CMK (cell line): ENCODE measurements around the gene DUSP14.
"Not testable (repeated sequence)": the region's sequence is repeated elsewhere in the genome, so short reads cannot be mapped to it uniquely, and the experiment has no call there.

Experiments
- DNase-seq: peaks from one replicate; pipeline ENCODE4 v3.0.0-alpha.2; 2010; ENCODE audit warnings: low read depth

DUSP14 gene, protein sequence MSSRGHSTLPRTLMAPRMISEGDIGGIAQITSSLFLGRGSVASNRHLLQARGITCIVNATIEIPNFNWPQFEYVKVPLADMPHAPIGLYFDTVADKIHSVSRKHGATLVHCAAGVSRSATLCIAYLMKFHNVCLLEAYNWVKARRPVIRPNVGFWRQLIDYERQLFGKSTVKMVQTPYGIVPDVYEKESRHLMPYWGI

DNA sequence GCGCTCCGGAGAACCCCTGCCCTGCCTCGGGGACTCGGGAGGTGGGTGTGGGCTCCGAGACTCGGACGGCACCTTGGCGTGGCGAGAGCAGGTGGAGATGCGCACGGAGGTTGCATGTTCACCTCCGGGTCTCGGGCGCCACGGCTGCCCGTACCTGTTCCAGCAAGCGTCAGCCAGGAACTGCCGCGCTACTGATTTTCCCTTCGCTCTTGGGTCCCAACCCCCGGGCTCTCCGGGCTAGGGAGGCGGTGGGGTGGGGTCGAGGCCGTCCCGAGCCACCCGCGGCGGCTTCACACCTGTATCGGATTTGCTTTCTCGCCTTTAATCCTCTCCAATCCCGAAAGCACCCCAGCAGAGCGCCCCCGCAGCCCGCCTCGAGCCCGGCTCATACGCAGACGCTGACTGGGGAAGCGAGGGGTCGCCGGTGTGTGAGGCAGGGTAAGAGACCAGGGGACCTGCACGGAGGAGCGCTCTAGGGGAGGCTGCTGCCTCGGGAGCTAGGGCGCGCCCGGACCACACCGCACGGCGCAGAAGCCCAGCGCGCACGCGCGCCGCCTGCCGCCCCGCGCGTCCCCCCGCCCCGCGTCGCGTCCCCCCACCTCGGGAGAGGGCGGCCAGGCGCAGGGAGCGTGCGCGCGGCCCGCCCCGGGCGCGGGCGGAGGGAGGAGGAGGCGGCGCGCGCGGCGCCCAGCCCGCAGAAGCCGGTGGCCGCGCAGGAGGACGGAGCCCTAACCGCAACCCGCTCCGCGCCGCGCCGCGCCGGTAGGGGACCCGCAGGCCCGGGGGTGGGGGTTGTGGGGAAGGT is at the start of gene DUSP14:
TSS of gene DUSP14 (plus strand) at position 695 of the 805 bp plus-strand sequence. CDS start 22,382 bp downstream, outside the sequence.
- peak; percentile 49 for DNase-seq

DNA sequence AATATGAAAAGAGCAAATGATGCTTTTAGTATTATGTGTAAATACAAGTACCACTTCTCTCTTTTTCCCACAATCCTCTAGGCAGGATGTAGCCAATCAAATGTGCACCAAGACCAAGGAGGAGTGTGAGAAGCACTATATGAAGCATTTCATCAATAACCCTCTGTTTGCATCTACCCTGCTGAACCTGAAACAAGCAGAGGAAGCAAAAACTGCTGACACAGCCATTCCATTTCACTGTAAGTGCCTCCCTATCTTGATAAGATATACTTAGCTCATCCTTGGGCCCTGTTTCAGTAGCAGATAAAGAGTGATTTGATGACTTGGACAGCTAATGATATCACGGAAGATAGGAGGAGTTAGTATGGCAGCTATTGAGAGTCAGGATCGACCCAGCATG is 49.3 kb upstream of the DUSP14 start:
- DNase-seq, result no peak

DNA sequence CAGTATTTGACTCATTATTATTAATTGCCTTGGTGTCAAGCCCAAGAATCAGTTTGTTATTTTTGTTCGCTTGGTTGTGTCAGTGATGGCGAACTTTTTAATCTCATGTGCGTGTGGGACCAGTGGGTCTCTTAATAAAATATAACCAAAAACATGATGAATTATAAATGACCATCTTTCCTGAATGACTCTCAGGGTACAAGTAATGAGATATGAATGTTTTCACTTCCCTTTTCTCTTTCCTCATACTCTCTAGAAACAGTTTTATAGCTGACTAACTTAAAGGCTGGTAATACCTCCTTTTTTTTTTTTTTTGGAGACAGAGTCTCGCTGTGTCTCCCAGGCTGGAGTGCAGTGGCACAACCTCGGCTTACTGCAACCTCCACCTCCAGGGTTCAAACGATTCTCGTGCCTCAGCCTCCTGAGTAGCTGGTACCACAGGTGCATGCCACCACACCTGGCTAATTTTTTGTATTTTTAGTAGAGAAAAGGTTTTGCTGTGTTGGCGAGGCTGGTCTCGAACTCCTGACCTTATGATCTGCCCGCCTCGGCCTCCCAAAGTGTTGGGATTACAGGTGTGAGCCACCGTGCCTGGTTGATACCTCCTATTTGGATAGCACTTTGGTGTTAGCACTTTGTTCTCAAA is 48.2 kb upstream of the DUSP14 start:
- not testable (repeated sequence) for DNase-seq

DNA sequence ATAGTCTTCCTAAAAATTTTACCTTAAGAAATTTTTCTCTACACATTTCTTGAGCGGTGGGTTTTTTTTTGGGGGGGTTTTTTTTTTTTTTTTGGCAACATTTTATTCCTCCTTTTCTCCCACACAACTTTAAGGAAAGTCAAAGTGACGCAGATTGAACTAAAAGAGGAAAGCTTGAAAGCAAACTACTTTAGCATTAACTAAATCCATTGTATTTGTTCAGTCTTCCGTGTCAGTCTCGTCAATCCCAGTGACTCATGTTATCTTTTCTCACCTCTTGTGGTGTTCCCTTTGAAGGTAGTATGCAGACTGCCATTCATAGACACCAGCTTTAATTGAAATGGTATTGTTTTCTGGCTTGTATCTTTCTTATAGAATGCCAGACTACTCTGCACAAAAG is 43.7 kb upstream of the DUSP14 start:
- no peak for DNase-seq

DNA sequence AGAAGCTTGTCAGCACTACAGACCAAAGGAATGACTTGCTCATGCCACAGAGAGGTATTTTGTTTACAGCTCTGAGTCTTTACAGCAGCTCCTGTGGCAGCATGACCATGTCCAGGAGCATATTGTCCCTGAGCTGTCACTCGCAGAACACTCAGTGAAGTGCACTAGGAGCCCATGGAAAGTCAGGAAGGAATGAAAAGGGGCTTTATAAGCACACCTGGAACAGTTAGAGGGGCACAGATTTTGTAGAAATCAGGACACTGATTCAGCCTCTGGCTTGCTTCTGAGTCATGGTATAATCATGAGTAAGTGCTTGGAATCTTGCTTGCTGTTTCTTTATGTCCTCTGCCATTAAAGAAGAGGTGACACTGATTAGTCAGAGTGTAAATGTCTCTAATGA is 42.0 kb upstream of the DUSP14 start:
- no peak for DNase-seq

DNA sequence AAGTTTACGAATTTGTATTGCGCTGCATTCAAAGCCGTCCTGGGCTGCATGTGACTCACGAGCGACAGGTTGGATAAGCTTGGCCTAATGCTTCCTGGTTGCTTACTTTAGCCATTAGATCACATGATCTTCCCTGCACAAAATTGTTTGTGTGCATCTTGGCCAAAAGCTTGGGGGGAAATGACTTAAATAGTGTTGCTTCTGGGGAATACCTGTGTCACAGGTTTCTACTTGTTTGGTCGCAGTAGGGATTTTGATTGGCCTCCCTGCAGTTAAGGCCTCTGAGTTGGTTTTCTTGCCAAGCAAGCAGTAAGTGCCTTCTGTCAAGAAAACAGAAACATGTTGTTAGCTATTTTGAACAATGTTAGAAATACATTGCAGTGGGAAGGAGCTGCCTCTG is 39.6 kb upstream of the DUSP14 start:
- no peak for DNase-seq

DNA sequence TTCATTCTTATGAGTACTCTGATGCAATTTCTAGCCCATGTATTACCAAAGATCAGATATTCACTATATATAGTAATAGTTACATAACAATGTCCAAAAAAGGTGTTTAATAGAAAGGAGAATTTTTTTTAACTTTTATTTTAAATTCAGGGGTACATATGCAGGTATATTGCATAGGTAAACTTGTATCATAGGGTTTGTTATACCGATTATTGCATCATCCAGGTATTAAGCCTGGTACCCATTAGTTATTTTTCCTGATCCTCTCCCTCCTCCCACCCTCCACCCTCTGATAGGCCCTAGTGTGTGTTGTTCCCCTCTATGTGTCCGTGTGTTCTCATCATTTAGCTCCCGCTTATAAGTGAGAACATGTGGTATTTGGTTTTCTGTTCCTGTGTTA is 31.9 kb upstream of the DUSP14 start:
- not testable (repeated sequence) for DNase-seq

DNA sequence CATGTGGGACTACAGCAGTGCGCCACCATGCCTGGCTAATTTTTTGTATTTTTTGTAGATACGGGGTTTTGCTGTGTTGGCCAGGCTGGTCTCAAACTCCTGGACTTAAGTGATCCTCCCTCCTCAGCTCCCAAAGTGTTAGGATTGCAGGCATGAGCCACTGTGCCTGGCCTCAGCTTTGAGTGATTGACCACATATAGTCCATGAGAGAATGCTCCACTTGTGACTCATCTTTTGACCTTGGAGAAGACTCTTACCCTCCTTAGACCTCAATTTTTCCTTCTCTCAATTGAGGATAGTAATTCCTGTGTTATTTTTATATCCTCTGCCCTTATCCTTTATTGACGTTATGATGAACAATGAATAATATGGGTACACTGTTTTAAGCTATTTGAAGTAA is 30.9 kb upstream of the DUSP14 start:
- DNase-seq, result no peak

DNA sequence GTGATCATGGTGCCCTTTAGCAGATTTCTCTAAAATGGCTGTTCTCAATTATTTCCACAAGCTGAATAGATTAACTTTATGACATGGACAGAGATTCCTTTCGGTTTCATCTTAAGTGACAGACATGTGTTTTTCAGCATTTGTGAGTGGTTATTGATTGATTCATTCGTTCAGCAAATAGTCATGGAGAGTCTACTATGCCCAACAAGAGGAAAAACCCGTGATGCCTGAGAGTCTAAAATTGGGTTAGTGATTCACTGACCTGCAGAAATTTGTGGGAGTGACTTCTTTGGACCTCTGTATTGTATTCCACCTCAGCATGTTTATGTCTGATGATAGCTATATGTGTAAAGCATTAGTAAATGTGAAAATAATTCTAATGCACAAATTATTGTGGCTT is 28.0 kb upstream of the DUSP14 start:
- no peak for DNase-seq

DNA sequence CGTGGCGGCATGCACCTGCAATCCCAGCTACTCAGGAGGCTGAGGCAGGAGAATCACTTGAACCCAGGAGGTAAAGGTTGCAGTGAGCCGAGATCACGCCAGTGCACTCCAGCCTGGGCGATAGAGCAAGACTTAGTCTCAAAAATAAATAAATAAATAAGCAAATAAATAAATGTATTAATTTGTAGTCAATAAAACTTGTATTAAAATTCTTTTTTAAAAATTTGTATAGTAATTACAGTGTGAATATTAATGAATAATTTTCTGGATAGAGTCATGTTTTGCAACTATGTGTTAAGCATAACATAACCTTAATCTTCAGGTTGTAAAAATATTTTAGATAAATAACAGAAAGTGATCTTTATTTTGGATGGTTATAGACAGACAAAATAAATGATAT is 27.2 kb upstream of the DUSP14 start:
- no peak for DNase-seq

DNA sequence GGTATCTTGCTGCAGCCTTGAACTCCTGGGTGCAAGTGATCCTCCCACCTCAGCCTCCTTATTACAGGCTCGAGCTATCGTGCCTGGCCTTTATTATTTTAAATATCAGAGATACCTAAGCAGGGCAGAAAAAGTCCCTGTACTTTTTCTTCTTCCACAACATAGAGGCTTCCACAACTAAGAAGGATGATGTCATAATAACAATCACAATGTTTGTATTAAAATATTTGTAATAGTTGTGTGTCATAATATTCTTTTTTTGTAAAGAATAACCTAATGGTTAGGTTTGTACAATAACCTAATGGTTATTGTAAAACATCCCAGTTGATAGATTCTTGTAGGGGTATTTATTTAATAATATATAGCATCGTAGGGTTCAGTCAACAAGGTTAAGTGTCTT is 26.7 kb upstream of the DUSP14 start:
- DNase-seq, result no peak

DNA sequence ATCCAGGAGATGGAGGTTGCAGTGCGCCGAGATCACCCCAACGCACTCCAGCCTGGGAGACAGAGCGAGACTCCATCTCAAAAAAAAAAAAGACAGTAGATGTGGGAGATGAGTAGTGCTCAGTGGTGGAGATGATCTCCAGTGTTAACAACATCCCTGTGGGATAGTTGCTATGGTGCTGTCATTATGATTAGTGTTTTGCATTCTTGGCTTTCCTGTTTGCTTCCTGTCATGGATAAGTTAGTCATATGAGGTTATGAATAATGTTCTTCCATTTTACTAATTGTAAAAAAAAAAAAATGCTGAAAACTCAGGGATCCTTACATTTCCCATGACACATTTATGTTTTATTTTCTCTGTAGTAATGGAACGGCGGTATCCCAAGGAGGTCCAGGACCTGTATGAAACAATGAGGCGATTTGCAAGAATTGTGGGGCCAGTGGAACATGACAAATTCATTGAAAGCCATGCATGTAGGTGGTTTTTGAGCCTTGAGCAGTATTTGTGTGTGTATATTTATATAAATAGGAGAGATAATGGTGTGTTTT is 24.5 kb upstream of the DUSP14 start:
- DNase-seq, result no peak

DNA sequence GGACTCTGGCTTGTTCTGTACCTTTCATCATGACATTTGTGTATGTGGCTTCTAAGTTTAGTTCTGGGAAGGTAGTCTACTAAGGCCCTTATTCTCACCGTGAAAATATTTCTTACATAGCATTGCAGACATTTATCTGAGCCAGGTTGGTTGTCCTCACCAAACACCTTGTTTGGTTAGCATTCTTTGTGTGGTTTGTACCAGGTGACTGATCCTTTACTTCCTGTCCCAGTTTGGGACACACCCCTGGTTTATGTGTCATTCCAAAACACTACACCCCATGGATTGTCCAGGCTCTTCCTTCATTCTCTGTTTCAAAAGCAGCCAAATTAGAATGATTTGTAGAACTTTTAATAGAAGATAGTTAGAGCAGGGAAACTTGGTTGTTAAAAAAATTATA is 23.2 kb upstream of the DUSP14 start:
- no peak for DNase-seq

DNA sequence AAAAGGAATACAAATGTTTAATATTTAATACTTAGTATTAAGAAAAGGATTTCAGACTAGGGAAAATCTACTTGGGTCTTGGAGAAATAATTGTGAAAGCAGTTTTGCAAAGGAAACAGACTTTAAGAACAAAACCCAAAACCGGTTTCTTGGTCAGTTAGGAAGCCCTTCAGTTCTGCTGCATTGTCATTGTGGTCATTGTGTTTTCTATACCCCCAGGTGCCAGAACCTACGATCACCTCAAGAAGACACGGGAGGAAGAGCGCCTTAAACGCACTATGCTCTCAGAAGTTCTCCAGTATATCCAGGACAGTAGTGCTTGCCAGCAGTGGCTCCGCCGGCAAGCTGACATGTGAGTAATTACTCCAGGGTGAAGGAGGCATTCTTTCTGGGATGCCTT is 19.5 kb upstream of the DUSP14 start:
- no peak for DNase-seq

DNA sequence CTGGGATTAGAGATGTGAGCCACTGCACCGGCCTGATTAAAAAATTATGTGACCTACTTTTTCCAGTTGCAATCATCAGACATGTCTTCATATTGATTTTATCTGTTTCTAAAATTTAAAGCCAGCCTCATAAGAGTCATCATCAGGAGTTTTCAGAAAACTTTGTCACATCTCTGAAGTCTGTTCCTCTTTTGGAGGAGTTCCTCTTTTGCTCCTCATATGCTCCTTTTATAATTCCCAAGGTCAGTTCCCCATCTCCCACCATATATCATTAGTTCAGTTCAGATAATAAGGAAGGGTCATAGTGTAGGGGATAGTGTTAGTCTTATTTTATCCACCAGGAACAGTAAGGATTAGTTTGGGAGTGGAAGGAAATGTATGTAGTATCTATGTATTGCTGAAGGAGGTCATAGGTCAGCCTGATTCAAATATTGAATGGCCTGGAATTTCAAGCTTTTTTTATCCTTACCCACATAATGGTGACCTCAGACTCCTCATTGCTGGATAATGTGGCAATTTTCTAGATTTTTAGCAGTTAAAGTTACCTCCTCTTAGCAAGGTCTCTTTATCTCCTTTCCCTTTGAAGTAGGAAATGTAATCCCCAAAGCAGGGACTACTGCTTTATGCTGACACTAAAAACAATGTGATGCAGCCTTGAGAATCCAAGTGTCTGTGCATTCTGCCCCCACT is 13.8 kb upstream of the DUSP14 start:
- no peak for DNase-seq

DNA sequence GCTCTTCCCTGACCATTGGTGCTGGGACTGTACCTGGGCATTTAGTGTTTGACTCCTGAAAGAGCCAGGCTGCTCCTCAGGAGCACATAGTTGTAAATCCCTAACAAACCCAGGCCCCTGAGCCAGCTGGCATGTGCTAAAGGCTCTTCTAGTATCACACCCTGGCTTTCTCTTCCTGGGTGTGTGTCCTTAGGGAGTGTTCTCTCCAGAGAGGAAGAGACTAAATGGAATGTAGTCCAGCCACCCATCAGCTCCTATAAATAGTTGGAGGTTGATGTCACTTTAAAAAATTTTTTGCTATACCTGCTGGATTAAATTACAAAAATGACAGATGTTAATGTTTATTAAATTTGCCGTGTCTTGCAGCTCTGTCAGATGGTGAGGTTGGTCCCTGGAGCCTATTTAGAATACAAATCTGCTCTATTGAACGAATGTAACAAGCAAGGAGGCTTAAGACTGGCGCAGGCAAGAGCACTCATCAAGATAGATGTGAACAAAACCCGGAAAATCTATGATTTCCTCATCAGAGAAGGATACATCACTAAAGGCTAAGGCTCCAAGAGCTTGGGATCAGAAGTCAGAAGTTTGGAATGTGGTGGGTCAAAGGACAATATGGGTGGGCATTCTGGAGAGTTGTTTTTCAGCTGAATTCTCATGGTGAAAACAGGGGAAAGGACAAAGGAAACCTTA is 13.1 kb upstream of the DUSP14 start:
- no peak for DNase-seq

DNA sequence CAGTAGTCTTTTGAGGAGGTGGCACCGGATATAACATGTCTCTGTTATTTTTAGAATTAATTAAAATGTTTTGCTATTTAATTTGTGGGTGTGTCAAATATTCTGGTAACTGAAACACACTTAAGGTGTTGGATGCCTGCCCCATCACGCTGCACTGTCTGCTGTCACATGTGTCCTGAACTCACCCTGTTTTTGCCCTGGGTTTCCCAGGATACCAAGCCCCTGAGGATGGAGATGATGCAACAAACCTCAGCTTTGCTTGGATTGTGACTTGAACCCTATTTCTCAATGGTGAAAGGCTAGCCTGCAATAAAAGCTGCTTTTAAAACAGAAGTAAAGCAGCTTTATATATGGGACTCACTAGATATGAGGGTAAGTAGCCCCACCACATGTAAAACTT is 11.5 kb upstream of the DUSP14 start:
- no peak for DNase-seq

DNA sequence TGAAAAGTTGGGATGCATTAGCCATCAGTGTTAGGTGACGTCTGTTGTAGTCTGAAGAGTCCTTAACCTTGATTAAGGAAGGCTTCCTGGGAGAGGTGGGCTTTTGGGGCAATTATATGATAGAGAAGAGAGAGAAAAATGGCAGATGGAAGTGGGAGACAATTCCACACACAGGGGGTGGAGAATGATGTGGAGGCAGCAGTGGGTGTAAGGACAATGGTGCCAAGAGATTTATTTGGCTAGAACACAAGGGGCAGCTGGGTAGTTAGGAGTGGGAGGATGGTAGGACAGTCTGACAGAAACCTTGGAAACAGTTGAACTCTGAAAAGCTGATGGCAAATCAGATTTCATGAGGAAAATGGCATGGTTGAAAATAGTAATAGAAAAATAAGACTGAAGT is 10.7 kb upstream of the DUSP14 start:
- no peak for DNase-seq

DNA sequence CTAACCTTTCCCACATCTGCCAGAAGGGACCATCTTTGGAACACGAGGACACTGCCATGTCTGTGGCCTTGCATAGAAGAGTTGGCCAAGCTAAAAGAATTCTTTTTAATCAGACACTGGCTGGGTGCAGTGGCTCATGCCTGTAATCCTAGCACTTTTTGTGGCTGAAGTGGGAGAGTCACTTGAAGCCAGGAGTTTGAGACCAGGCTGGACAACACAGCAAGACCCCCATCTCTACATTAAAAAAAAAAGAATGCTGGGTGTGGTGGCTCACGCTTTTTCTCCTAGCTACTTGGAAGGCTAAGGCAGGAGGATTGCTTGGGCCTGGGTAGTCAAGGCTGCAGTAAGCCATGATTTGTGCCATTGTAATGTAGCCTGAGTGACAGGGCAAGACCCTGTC is 9.3 kb upstream of the DUSP14 start:
- no peak for DNase-seq

DNA sequence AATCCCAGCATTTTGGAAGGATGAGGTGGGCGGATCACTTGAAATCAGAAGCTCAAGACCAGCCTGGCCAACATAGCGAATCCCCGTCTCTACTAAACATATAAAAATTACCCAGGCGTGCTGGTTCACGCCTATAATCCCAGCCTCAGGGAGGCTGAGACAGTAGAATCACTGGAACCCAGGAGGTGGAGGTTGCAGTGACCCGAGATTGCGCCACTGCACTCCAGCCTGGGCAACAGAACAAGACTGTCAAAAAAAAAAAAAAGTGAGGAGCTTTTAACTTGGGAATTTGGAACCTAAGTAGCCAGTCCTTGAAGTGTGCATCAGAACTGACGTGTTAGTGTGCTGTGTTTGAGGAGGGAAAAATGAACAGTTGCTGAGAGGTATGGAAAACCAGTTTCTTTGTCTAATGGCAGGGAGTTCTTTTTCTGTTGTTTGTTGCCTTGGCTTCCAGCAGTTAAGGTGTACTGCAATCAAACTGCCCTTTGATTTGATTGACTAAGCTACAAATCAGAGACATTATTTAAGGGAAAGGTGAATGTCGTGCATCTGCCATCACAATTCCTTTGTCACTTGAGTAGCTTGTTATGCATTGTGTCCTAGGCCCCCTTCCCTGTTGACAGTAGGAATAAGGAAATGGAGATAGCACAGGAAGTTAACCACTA is 8.6 kb upstream of the DUSP14 start:
- no peak for DNase-seq

DNA sequence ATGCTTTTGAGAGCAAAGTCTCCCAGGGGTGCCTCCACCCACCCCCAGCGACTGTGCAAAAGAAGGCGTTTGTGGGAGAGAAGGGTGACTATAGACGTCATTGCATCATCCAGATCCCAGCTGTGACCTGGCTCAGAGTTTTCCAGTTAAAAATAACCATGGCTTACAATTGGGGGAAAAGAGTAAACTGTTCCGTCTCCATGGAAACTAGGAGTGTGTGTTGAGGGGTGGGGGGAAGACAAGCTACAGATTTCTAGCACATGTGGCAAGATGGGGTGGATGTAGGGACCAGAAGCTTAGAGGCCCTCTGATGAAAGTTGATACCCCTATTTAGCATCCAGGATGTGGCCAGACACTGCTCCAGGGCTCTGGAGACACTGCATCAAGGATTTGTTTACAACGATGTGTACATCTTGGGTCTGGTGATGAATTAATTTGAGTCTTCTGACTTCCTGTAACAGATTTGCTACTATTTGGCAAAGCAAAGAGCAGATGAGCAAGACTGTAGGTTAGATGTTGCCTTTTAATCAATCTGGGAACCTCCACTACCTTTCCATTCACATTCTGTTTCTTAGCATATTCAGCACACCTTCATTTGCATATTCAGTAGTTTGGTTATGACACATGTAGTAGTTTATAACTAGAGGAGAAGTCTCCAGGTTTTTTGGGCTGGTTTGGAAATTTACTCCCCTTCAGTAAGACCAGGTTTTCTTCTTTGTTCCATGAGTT is 6.2 kb upstream of the DUSP14 start:
- no peak for DNase-seq
